HG03342 (cell line): ENCODE measurements around the gene PLEK2.

Experiments used
- ATAC-seq: cut with Tn5 transposase; IDR thresholded peaks from one replicate; pipeline ENCODE4 v1.9.1; 2021; ENCODE audit warnings: mild to moderate bottlenecking, moderate library complexity; ENCODE audit not compliant: unreplicated experiment

The PLEK2 gene

GRCh38 chr14:67405771-67406170, 6.2 kb downstream of the PLEK2 start:
- no peak for ATAC-seq

GRCh38 chr14:67400434-67400833, 11.5 kb downstream of the PLEK2 start:
- ATAC-seq = no peak

GRCh38 chr14:67397536-67397935, 14.4 kb downstream of the PLEK2 start:
- no peak for ATAC-seq

- no peak for ATAC-seq
Measured at GRCh38 chr14:67396381-67396970, 15.5 kb downstream of the PLEK2 start.

- no peak for ATAC-seq
Measured at GRCh38 chr14:67395876-67396189, 16.1 kb downstream of the PLEK2 start.

GRCh38 chr14:67395086-67395875, 16.7 kb downstream of the PLEK2 start:
- no peak for ATAC-seq

GRCh38 chr14:67393689-67394088, 18.3 kb downstream of the PLEK2 start:
- ATAC-seq = no peak

GRCh38 chr14:67392800-67393199, 19.2 kb downstream of the PLEK2 start:
- ATAC-seq = no peak

- ATAC-seq = no peak
Measured at GRCh38 chr14:67392123-67392522, 19.8 kb downstream of the PLEK2 start.

- ATAC-seq = no peak
Measured at GRCh38 chr14:67391268-67391667, 20.7 kb downstream of the PLEK2 start.

- ATAC-seq = no peak
Measured at GRCh38 chr14:67389811-67390534, 22.0 kb downstream of the PLEK2 start.

GRCh38 chr14:67389275-67389674, 22.7 kb downstream of the PLEK2 start:
- no peak for ATAC-seq

- ATAC-seq = no peak
Measured at GRCh38 chr14:67387195-67387594, 24.8 kb downstream of the PLEK2 start.

GRCh38 chr14:67385618-67386017, 26.3 kb downstream of the PLEK2 start:
- no peak for ATAC-seq

- no peak for ATAC-seq
Measured at GRCh38 chr14:67385120-67385519, 26.8 kb downstream of the PLEK2 start.

GRCh38 chr14:67377916-67378315, 34.0 kb downstream of the PLEK2 start:
- ATAC-seq = no peak

- ATAC-seq = no peak
Measured at GRCh38 chr14:67373347-67373746, 38.6 kb downstream of the PLEK2 start.

GRCh38 chr14:67372833-67373232, 39.1 kb downstream of the PLEK2 start:
- ATAC-seq = no peak

- no peak for ATAC-seq
Measured at GRCh38 chr14:67371247-67372148, 40.5 kb downstream of the PLEK2 start.

GRCh38 chr14:67370830-67371229, 41.1 kb downstream of the PLEK2 start:
- ATAC-seq = no peak

GRCh38 chr14:67365476-67365875, 46.5 kb downstream of the PLEK2 start:
- ATAC-seq = no peak
